Measurements from ENCODE around the gene TTC33. TPM values are rescaled to one million over a fixed set of nuclear protein-coding genes. Genes with fewer than 3 reads are reported as not detected.

TTC33 gene
- total and polyA plus RNA-seq, 2 of the 13 experiments (the other 11 are each of a cell fraction or from before 2014, with no cell fraction given): 4.5 to 20.0 TPM

DNA sequence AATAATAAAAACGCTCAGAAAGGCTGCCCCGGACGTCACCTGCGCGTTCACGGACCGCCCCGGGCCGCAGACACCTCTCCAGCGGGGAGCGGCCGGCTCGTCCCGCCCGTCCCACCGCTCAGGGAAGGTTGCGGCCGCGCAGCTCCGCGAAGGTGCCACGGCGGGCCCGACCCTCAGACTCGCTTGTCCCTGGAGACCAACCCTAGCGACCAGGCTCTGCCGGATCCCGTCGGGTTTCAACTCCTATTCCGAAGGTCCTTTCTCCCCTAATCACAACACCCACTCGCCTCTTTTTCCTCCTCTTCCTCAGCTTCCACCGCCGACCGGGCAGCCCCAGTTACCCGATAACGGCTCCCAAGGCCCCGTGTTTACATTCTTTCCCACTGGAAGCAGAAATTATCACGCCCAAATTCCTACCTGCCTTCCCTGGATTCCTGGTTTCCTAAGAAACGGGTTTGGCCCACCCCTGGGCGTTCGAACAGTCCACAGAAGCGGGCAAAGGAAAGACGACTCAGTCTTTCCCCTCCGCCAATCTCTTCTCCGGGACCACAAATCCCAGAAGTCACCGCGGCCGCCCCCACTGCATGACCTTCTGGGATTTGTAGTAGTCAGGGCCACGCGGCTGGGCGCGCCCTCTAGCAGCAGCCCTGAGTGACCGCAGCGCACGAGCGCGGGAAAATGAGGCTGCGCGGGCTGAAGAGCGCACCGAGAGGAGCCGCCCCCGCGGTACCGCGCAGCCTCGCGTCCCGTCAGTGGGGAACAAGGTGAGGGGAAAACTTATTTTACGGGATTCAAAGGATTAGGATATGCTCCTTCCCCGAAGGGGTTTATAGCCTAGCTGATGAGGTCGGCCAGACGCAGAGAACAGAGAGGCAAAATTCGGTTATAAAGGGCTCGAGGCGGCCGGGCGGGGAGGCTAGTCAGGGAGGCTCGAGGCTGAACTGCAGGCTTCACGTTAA lies at the start of gene TTC33 (continued):
- no peak for TF ChIP-seq HNRNPL (IDR thresholded peaks at IDR 0.05; ENCODE audit: low read depth, low read length)
- peak; percentile 79; the same call in 1 of the 2 replicates for TF ChIP-seq NCOA1 (CRISPR knock-in tag; IDR thresholded peaks at IDR 0.05)
- TF ChIP-seq PHF8 (CRISPR knock-in tag; IDR thresholded peaks at IDR 0.05): peak; percentile 87
- TF ChIP-seq HHEX (CRISPR knock-in tag; IDR thresholded peaks at IDR 0.05): no peak
- TF ChIP-seq ZSCAN25 (CRISPR knock-in tag; IDR thresholded peaks at IDR 0.05): no peak
- TF ChIP-seq, protein P1, sequence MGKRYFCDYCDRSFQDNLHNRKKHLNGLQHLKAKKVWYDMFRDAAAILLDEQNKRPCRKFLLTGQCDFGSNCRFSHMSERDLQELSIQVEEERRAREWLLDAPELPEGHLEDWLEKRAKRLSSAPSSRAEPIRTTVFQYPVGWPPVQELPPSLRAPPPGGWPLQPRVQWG (CRISPR knock-in tag; IDR thresholded peaks at IDR 0.05; ENCODE audit: borderline replicate concordance, low read depth): no peak
- TF ChIP-seq IKZF5 (CRISPR knock-in tag; IDR thresholded peaks at IDR 0.05): peak; percentile 89; the same call in 1 of the 2 replicates
- TF ChIP-seq, protein P2, sequence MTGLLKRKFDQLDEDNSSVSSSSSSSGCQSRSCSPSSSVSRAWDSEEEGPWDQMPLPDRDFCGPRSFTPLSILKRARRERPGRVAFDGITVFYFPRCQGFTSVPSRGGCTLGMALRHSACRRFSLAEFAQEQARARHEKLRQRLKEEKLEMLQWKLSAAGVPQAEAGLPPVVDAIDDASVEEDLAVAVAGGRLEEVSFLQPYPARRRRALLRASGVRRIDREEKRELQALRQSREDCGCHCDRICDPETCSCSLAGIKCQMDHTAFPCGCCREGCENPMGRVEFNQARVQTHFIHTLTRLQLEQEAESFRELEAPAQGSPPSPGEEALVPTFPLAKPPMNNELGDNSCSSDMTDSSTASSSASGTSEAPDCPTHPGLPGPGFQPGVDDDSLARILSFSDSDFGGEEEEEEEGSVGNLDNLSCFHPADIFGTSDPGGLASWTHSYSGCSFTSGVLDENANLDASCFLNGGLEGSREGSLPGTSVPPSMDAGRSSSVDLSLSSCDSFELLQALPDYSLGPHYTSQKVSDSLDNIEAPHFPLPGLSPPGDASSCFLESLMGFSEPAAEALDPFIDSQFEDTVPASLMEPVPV (CRISPR knock-in tag; IDR thresholded peaks at IDR 0.05): no peak; the same call in 1 of the 2 replicates
- TF ChIP-seq ZNF7 (CRISPR knock-in tag; IDR thresholded peaks at IDR 0.05): no peak
- peak; percentile 78 for TF ChIP-seq ZFX (CRISPR knock-in tag; IDR thresholded peaks at IDR 0.05; ENCODE audit: low read depth)
- TF ChIP-seq ADNP (CRISPR knock-in tag; IDR thresholded peaks at IDR 0.05): no peak
- TF ChIP-seq NCOA2 (CRISPR knock-in tag; IDR thresholded peaks at IDR 0.05): peak; percentile 54
- peak; percentile 88; the same call in 1 of the 2 replicates for TF ChIP-seq MIER3 (CRISPR knock-in tag; IDR thresholded peaks at IDR 0.05; ENCODE audit: borderline replicate concordance)
- no peak for TF ChIP-seq ZNF296 (CRISPR knock-in tag; conservative IDR thresholded peaks at IDR 0.05)
- peak; percentile 55 for TF ChIP-seq MED1 (CRISPR knock-in tag; IDR thresholded peaks at IDR 0.05)
- TF ChIP-seq TCF12 (IDR thresholded peaks at IDR 0.05): no peak
- no peak for TF ChIP-seq TCF12 (CRISPR knock-in tag; IDR thresholded peaks at IDR 0.05)
- 0 out of 2 replicates have a peak, but pooled peaks have one; percentile 36 for TF ChIP-seq ZNF724P (CRISPR knock-in tag; IDR thresholded peaks at IDR 0.05; ENCODE audit: borderline replicate concordance)
- 0 out of 2 replicates have a peak, but pooled peaks have one; percentile 26 for TF ChIP-seq DNMT3B (CRISPR knock-in tag; conservative IDR thresholded peaks at IDR 0.05)
- no peak for TF ChIP-seq SKI (IDR thresholded peaks at IDR 0.05; ENCODE audit: partially characterized antibody)
- peak; percentile 61; the same call in 1 of the 2 replicates for TF ChIP-seq KDM5A (IDR thresholded peaks at IDR 0.05; ENCODE audit: borderline replicate concordance, low read length)
- peak; percentile 24; the same call in 1 of the 2 replicates for TF ChIP-seq PAXIP1 (CRISPR knock-in tag; conservative IDR thresholded peaks at IDR 0.05)
- TF ChIP-seq HDAC6 (IDR thresholded peaks at IDR 0.05; ENCODE audit: low read depth, low read length): no peak
